ENCODE measurements around the gene SIDT2.

The SIDT2 gene

DNA sequence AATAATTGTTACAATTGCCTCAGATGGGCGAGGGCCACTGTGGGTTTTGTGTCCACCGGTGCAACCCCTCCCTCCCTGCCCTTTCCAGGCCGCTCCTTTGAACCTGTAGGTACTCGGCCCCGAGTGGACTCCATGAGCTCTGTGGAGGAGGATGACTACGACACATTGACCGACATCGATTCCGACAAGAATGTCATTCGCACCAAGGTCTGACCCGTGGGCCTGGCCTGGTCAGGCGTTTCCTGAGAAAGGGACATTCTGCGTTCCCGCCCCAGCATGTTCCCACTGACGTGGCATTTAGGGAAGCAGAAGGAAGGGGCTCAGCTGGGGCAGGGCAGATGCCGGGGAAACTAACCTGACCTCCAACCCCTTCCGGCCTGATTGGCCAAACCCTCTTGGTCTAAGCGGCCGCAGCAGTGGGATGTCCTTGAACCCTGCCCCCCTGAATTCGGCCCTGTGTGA is 10.1 kb downstream of the SIDT2 start:
- Histone ChIP-seq H3K9ac (ENCODE audit: low read depth in 1 of 2, low read length in 2 of 2) (no peak overlapping the region), H3K4me1 (ENCODE audit: control insufficient read depth in 1 of 2, insufficient read depth in 2 of 2, low read length in 2 of 2) (no peaks in the 10 kb centered on the region), H3K27ac (ENCODE audit: low read depth, low read length) (no peak overlapping the region), H3K36me3 (ENCODE audit: control insufficient read depth in 1 of 2, insufficient read depth in 2 of 2, low read length in 2 of 2) (peaks cover 32 to 73% of the 10 kb centered on the region in 2 donors), H3K27me3 (ENCODE audit: control insufficient read depth in 1 of 2, insufficient read depth in 2 of 2, low read length in 2 of 2) (no peaks in the 10 kb centered on the region), H3K9me3 (ENCODE audit: control insufficient read depth in 1 of 2, low read length in 2 of 2) (no peaks in the 10 kb centered on the region), H3K4me3 (ENCODE audit: low read depth in 1 of 2, low read length in 2 of 2) (no peak overlapping the region)

DNA sequence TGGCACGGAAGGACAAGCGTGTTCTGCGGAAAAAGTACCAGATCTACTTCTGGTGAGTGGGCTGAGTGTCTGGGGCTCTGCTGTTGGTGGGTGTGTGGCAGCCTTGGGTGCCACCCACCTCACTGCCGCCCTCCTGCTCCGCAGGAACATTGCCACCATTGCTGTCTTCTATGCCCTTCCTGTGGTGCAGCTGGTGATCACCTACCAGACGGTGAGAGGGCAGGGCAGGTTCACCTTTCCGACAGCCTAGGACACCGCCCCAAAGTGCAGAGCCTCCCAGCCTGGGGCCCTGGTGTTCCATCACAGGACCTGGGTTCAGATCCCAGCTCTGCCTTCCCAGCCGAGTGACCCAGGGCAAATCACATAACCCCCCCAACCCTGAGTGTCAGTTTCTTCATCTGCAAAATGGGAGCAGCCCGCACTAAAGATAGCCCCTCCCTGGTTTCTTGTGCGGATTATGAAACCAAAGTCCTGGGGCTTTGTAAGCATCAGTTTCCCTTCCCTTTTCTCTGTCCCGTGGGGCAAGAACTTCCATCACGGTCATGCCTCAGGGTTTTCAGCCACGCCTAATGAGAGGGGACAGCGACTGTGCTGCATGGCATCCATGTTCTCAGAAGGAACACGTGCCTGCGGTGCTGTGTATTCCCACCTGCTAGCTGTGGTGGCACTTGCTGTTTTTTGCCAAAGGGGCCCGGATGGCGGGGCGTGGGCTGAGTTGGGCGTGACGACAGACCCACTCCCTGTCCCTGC is 10.8 kb downstream of the SIDT2 start:
- Histone ChIP-seq H3K4me3 (ENCODE audit: low read depth in 1 of 2, low read length in 2 of 2) (no peak overlapping the region), H3K9me3 (ENCODE audit: control insufficient read depth in 1 of 2, low read length in 2 of 2) (no peaks in the 10 kb centered on the region), H3K4me1 (ENCODE audit: control insufficient read depth in 1 of 2, insufficient read depth in 2 of 2, low read length in 2 of 2) (peaks cover 0 to 2% of the 10 kb centered on the region in 2 donors), H3K9ac (ENCODE audit: low read depth in 1 of 2, low read length in 2 of 2) (no peak overlapping the region), H3K27me3 (ENCODE audit: control insufficient read depth in 1 of 2, insufficient read depth in 2 of 2, low read length in 2 of 2) (no peaks in the 10 kb centered on the region), H3K27ac (ENCODE audit: low read depth, low read length) (no peak overlapping the region), H3K36me3 (ENCODE audit: control insufficient read depth in 1 of 2, insufficient read depth in 2 of 2, low read length in 2 of 2) (peaks cover 28 to 75% of the 10 kb centered on the region in 2 donors)

DNA sequence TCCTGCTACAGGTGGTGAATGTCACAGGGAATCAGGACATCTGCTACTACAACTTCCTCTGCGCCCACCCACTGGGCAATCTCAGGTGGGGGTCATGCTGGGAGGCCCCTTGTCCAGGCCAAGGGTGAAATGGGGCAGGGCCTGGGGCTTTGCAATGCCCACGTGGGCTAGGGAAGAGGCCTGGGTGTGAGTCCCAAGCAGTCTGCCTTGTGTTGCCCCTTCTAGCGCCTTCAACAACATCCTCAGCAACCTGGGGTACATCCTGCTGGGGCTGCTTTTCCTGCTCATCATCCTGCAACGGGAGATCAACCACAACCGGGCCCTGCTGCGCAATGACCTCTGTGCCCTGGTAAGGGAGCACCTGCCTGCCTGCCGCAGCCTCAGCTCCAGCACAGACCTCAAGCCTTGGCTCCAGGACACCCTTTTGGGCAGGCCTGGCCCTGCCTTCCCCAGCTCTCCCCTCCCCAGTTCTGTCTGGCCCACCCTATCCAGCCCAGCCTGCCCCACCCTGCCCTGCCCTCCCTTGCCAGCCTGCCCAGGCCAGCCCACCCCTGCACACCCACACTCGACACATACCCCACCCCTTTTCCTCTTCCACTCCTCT is 11.5 kb downstream of the SIDT2 start:
- H3K27ac ChIP-seq (ENCODE audit: low read depth, low read length): no peak overlapping the region
- no peaks in the 10 kb centered on the region for H3K27me3 ChIP-seq (ENCODE audit: control insufficient read depth in 1 of 2, insufficient read depth in 2 of 2, low read length in 2 of 2)
- no peak overlapping the region for H3K9ac ChIP-seq (ENCODE audit: low read depth in 1 of 2, low read length in 2 of 2)
- H3K4me1 ChIP-seq (ENCODE audit: control insufficient read depth in 1 of 2, insufficient read depth in 2 of 2, low read length in 2 of 2): peaks cover 2 to 6% of the 10 kb centered on the region in 2 donors
- peaks cover 28 to 77% of the 10 kb centered on the region in 2 donors for H3K36me3 ChIP-seq (ENCODE audit: control insufficient read depth in 1 of 2, insufficient read depth in 2 of 2, low read length in 2 of 2)
- no peaks in the 10 kb centered on the region for H3K9me3 ChIP-seq (ENCODE audit: control insufficient read depth in 1 of 2, low read length in 2 of 2)
- H3K4me3 ChIP-seq (ENCODE audit: low read depth in 1 of 2, low read length in 2 of 2): no peak overlapping the region

DNA sequence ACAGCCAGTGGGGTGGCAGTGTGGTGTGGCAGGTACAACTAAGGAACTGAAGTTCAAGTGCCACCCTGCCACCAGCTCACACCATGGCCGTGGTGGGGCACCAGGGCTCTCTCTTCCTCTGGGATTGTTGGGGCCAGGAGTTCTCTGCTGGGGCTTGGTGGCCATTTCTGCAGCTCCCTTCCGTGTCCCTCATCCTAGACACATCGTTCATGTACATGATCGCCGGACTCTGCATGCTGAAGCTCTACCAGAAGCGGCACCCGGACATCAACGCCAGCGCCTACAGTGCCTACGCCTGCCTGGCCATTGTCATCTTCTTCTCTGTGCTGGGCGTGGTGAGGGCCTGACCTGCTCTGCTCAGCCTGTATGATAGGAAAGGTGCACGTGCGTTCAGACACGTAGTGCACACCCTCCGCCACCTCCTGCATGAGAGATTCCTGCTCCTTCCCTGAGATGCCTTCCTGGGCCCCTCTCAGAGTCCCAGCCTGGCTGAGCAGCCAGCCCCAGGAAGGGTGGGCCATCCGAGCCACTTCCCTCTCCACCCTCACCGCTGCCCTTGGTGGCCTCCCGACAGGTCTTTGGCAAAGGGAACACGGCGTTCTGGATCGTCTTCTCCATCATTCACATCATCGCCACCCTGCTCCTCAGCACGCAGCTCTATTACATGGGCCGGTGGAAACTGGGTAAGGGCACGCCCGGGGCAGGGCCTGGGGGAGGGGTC is 13.3 kb downstream of the SIDT2 start:
- no peak overlapping the region for H3K9ac ChIP-seq (ENCODE audit: low read depth in 1 of 2, low read length in 2 of 2)
- no peaks in the 10 kb centered on the region for H3K27me3 ChIP-seq (ENCODE audit: control insufficient read depth in 1 of 2, insufficient read depth in 2 of 2, low read length in 2 of 2)
- peaks cover 33 to 79% of the 10 kb centered on the region in 2 donors for H3K36me3 ChIP-seq (ENCODE audit: control insufficient read depth in 1 of 2, insufficient read depth in 2 of 2, low read length in 2 of 2)
- no peak overlapping the region for H3K27ac ChIP-seq (ENCODE audit: low read depth, low read length)
- peaks cover 6 to 13% of the 10 kb centered on the region in 2 donors for H3K4me1 ChIP-seq (ENCODE audit: control insufficient read depth in 1 of 2, insufficient read depth in 2 of 2, low read length in 2 of 2)
- H3K4me3 ChIP-seq (ENCODE audit: low read depth in 1 of 2, low read length in 2 of 2): no peak overlapping the region
- no peaks in the 10 kb centered on the region for H3K9me3 ChIP-seq (ENCODE audit: control insufficient read depth in 1 of 2, low read length in 2 of 2)

DNA sequence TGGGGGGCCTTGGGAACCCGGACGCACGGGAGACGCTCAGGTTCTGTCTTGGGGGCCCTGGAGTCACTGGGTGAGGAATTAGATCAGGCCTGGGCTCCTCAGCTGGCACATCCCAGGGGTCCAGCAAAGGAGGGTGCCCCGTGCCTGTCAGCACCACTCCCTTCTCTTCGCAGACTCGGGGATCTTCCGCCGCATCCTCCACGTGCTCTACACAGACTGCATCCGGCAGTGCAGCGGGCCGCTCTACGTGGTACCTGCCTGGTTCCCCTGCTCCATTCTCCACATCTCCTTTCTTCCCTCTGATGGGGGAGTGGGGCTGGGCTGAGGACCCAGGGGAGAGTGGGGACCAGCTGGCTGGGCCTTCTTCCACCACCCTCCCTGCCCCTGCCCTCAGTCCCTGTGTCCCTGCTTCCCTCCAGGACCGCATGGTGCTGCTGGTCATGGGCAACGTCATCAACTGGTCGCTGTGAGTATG is 13.9 kb downstream of the SIDT2 start:
- Histone ChIP-seq H3K36me3 (ENCODE audit: control insufficient read depth in 1 of 2, insufficient read depth in 2 of 2, low read length in 2 of 2) (peaks cover 33 to 75% of the 10 kb centered on the region in 2 donors), H3K9me3 (ENCODE audit: control insufficient read depth in 1 of 2, low read length in 2 of 2) (no peaks in the 10 kb centered on the region), H3K4me3 (ENCODE audit: low read depth in 1 of 2, low read length in 2 of 2) (no peak overlapping the region), H3K4me1 (ENCODE audit: control insufficient read depth in 1 of 2, insufficient read depth in 2 of 2, low read length in 2 of 2) (peaks cover 10 to 13% of the 10 kb centered on the region in 2 donors), H3K9ac (ENCODE audit: low read depth in 1 of 2, low read length in 2 of 2) (no peak overlapping the region), H3K27ac (ENCODE audit: low read depth, low read length) (no peak overlapping the region), H3K27me3 (ENCODE audit: control insufficient read depth in 1 of 2, insufficient read depth in 2 of 2, low read length in 2 of 2) (no peaks in the 10 kb centered on the region)

- Histone ChIP-seq H3K9me3 (ENCODE audit: control insufficient read depth in 1 of 2, low read length in 2 of 2) (no peaks in the 10 kb centered on the region), H3K9ac (ENCODE audit: low read depth in 1 of 2, low read length in 2 of 2) (no peak overlapping the region), H3K27ac (ENCODE audit: low read depth, low read length) (no peak overlapping the region), H3K4me3 (ENCODE audit: low read depth in 1 of 2, low read length in 2 of 2) (no peak overlapping the region), H3K36me3 (ENCODE audit: control insufficient read depth in 1 of 2, insufficient read depth in 2 of 2, low read length in 2 of 2) (peaks cover 30 to 65% of the 10 kb centered on the region in 2 donors), H3K4me1 (ENCODE audit: control insufficient read depth in 1 of 2, insufficient read depth in 2 of 2, low read length in 2 of 2) (peaks cover 13 to 16% of the 10 kb centered on the region in 2 donors), H3K27me3 (ENCODE audit: control insufficient read depth in 1 of 2, insufficient read depth in 2 of 2, low read length in 2 of 2) (no peaks in the 10 kb centered on the region)
Observed at GRCh38 chr11:117193130-117194020, 14.8 kb downstream of the SIDT2 start.

DNA sequence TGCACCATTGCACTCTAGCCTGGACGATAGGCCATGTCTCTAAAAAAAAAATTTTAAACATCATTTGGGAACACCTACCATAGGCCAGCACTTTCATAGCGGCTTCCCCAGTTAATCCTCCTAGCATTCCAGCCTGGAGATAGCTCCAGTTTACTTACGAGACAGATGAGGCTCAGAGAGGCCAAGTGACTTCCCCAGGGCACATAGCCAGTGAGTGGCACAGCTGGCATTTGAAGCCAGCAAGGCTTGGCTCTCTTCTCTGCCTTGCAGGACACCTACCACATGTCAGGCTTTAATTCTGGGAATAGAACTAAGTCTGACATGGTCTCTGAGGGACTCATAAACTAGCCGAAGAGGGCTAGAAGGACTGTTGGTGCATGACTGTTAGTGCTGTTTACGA is 15.7 kb downstream of the SIDT2 start:
- H3K9ac ChIP-seq (ENCODE audit: low read depth in 1 of 2, low read length in 2 of 2): no peak overlapping the region

GRCh38 chr11:117195258-117195657 is 16.7 kb downstream of the SIDT2 start:
- Histone ChIP-seq H3K4me3 (ENCODE audit: low read depth in 1 of 2, low read length in 2 of 2) (no peak overlapping the region), H3K9me3 (ENCODE audit: control insufficient read depth in 1 of 2, low read length in 2 of 2) (no peaks in the 10 kb centered on the region), H3K27ac (ENCODE audit: low read depth, low read length) (no peak overlapping the region), H3K4me1 (ENCODE audit: control insufficient read depth in 1 of 2, insufficient read depth in 2 of 2, low read length in 2 of 2) (peaks cover 19% of the 10 kb centered on the region in 2 donors), H3K27me3 (ENCODE audit: control insufficient read depth in 1 of 2, insufficient read depth in 2 of 2, low read length in 2 of 2) (no peaks in the 10 kb centered on the region), H3K36me3 (ENCODE audit: control insufficient read depth in 1 of 2, insufficient read depth in 2 of 2, low read length in 2 of 2) (peaks cover 18 to 47% of the 10 kb centered on the region in 2 donors), H3K9ac (ENCODE audit: low read depth in 1 of 2, low read length in 2 of 2) (no peak overlapping the region)

More for the DNA sequence above, 15.7 kb downstream of the SIDT2 start:
- no peaks in the 10 kb centered on the region for H3K9me3 ChIP-seq (ENCODE audit: control insufficient read depth in 1 of 2, low read length in 2 of 2)
- peaks cover 16 to 19% of the 10 kb centered on the region in 2 donors for H3K4me1 ChIP-seq (ENCODE audit: control insufficient read depth in 1 of 2, insufficient read depth in 2 of 2, low read length in 2 of 2)
- no peaks in the 10 kb centered on the region for H3K27me3 ChIP-seq (ENCODE audit: control insufficient read depth in 1 of 2, insufficient read depth in 2 of 2, low read length in 2 of 2)
- H3K27ac ChIP-seq (ENCODE audit: low read depth, low read length): no peak overlapping the region
- H3K4me3 ChIP-seq (ENCODE audit: low read depth in 1 of 2, low read length in 2 of 2): no peak overlapping the region
- peaks cover 22 to 57% of the 10 kb centered on the region in 2 donors for H3K36me3 ChIP-seq (ENCODE audit: control insufficient read depth in 1 of 2, insufficient read depth in 2 of 2, low read length in 2 of 2)

DNA sequence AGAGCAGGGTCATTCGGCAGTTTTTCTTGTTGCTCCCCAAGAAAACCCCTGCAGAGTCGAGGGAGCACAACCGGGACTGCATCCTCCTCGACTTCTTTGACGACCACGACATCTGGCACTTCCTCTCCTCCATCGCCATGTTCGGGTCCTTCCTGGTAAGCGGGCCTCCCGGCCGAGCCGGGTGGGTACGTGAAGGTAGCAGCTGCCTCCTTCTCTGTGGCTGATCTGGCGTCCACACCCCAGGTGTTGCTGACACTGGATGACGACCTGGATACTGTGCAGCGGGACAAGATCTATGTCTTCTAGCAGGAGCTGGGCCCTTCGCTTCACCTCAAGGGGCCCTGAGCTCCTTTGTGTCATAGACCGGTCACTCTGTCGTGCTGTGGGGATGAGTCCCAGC is 17.2 kb downstream of the SIDT2 start:
- Histone ChIP-seq H3K4me1 (ENCODE audit: control insufficient read depth in 1 of 2, insufficient read depth in 2 of 2, low read length in 2 of 2) (peaks cover 19% of the 10 kb centered on the region in 2 donors), H3K9ac (ENCODE audit: low read depth in 1 of 2, low read length in 2 of 2) (no peak overlapping the region), H3K27ac (ENCODE audit: low read depth, low read length) (no peak overlapping the region), H3K36me3 (ENCODE audit: control insufficient read depth in 1 of 2, insufficient read depth in 2 of 2, low read length in 2 of 2) (peaks cover 18 to 42% of the 10 kb centered on the region in 2 donors), H3K27me3 (ENCODE audit: control insufficient read depth in 1 of 2, insufficient read depth in 2 of 2, low read length in 2 of 2) (no peaks in the 10 kb centered on the region), H3K4me3 (ENCODE audit: low read depth in 1 of 2, low read length in 2 of 2) (no peak overlapping the region), H3K9me3 (ENCODE audit: control insufficient read depth in 1 of 2, low read length in 2 of 2) (no peaks in the 10 kb centered on the region)
